ENCODE results near the gene RARB.

RARB gene

GRCh38 chr3:25421747-25422146 is 6.3 kb upstream of the RARB start:
- DNase-seq (ENCODE audit: low read depth in 2 of 2), result no peak

GRCh38 chr3:25423780-25424588 is 4.1 kb upstream of the RARB start:
- no peak for DNase-seq (ENCODE audit: low read depth in 2 of 2)

GRCh38 chr3:25424614-25425013 is 3.4 kb upstream of the RARB start:
- no peak for DNase-seq (ENCODE audit: low read depth in 2 of 2)

GRCh38 chr3:25426408-25426807 is 1.7 kb upstream of the RARB start:
- DNase-seq (ENCODE audit: low read depth in 2 of 2), result no peak

GRCh38 chr3:25427155-25427554 is 908 bp upstream of the RARB start:
- no peak for DNase-seq (ENCODE audit: low read depth in 2 of 2)

GRCh38 chr3:25427563-25427941 is 511 bp upstream of the RARB start:
- no peak for DNase-seq (ENCODE audit: low read depth in 2 of 2)

- no peak for DNase-seq (ENCODE audit: low read depth in 2 of 2)
These were observed 799 bp downstream of the RARB start for GRCh38 chr3:25428789-25429335.

- no peak for DNase-seq (ENCODE audit: low read depth in 2 of 2)
These were observed 1.6 kb downstream of the RARB start for GRCh38 chr3:25429361-25430286.

- no peak for DNase-seq (ENCODE audit: low read depth in 2 of 2)
These were observed 2.3 kb downstream of the RARB start for GRCh38 chr3:25430287-25430934.

- no peak for DNase-seq (ENCODE audit: low read depth in 2 of 2)
These were observed 3.1 kb downstream of the RARB start for GRCh38 chr3:25430935-25431770.

- no peak for DNase-seq (ENCODE audit: low read depth in 2 of 2)
These were observed 4.2 kb downstream of the RARB start for GRCh38 chr3:25432176-25432720.

GRCh38 chr3:25433106-25433505 is 5.0 kb downstream of the RARB start:
- no peak for DNase-seq (ENCODE audit: low read depth in 2 of 2)

GRCh38 chr3:25433868-25434267 is 5.8 kb downstream of the RARB start:
- DNase-seq (ENCODE audit: low read depth in 2 of 2), result no peak

GRCh38 chr3:25437953-25438352 is 9.9 kb downstream of the RARB start:
- no peak for DNase-seq (ENCODE audit: low read depth in 2 of 2)

- DNase-seq (ENCODE audit: low read depth in 2 of 2), result no peak
These were observed 10.9 kb downstream of the RARB start for GRCh38 chr3:25438791-25439555.

- DNase-seq (ENCODE audit: low read depth in 2 of 2), result peak in 1 of 2 donors; percentile 2
These were observed 13.3 kb downstream of the RARB start for GRCh38 chr3:25441234-25441856.

GRCh38 chr3:25442486-25442885 is 14.4 kb downstream of the RARB start:
- no peak for DNase-seq (ENCODE audit: low read depth in 2 of 2)

- no peak for DNase-seq (ENCODE audit: low read depth in 2 of 2)
These were observed 16.2 kb downstream of the RARB start for GRCh38 chr3:25444273-25444672.

- no peak for DNase-seq (ENCODE audit: low read depth in 2 of 2)
These were observed 17.7 kb downstream of the RARB start for GRCh38 chr3:25445731-25446130.

GRCh38 chr3:25447285-25447684 is 19.2 kb downstream of the RARB start:
- no peak for DNase-seq (ENCODE audit: low read depth in 2 of 2)

Data from stimulated activated CD8-positive, alpha-beta memory T cell treated with anti-CD3 and anti-CD28 coated beads, Interleukin-2, amount 100 ng/mL, for 1 hour (primary cell).